Spleen (tissue), 11 donors: ENCODE measurements around the gene COL27A1. TPM values are rescaled to one million over a fixed set of nuclear protein-coding genes. Genes with fewer than 3 reads are reported as not detected.
A peak's percentile ranks its signal among the peaks of the same experiment; 100 is the strongest.

ENCODE experiments used
- DNase-seq: peaks from one replicate; pipeline ENCODE4 v3.0.0-alpha.2; 2020
- H3K27ac ChIP-seq, 8 donors: fragments of 200-600 bp; sonication (generic) in 7 of 8; 1 replicate in 4 of 8; 2 replicates in 4 of 8; pipeline versions ENCODE4 v1.5.0 to v1.8.0; 2016 to 2021; ENCODE audit warnings: inconsistent platforms in 4 of 8, mild to moderate bottlenecking in 4 of 8, moderate library complexity in 1 of 8
- H3K27me3 ChIP-seq, 7 donors: fragments of 200-600 bp; sonication (generic) in 6 of 7; replicated peaks in 1 of 7; 1 replicate in 4 of 7; 2 replicates in 3 of 7; pipeline versions ENCODE4 v1.5.0 to v1.8.0; 2016 to 2021; ENCODE audit warnings: inconsistent platforms in 3 of 7, mild to moderate bottlenecking in 1 of 7
- H3K36me3 ChIP-seq, 6 donors: fragments of 200-600 bp; sonication (generic) in 5 of 6; 1 replicate in 4 of 6; 2 replicates in 2 of 6; pipeline versions ENCODE4 v1.5.0 to v1.8.0; 2016 to 2021; ENCODE audit warnings: inconsistent platforms in 2 of 6
- H3K4me1 ChIP-seq, 6 donors: fragments of 200-600 bp; sonication (generic) in 5 of 6; 1 replicate in 3 of 6; 2 replicates in 3 of 6; pipeline versions ENCODE4 v1.5.0 to v1.8.0; 2016 to 2021; ENCODE audit warnings: inconsistent platforms in 3 of 6
- H3K4me3 ChIP-seq, 8 donors: fragments of 200-600 bp; sonication (generic) in 7 of 8; 1 replicate in 4 of 8; 2 replicates in 4 of 8; pipeline versions ENCODE4 v1.5.0 to v1.8.0; 2016 to 2021; ENCODE audit warnings: inconsistent platforms in 4 of 8, mild to moderate bottlenecking in 4 of 8, moderate library complexity in 2 of 8
- H3K9me3 ChIP-seq, 8 donors: fragments of 200-600 bp; sonication (generic) in 7 of 8; 1 replicate in 4 of 8; 2 replicates in 4 of 8; pipeline versions ENCODE4 v1.5.0 to v1.8.0; 2016 to 2021; ENCODE audit warnings: inconsistent platforms in 4 of 8
- CTCF ChIP-seq, 11 experiments: fragments of 200-600 bp in 7 of 11; fragments of 450-650 bp in 4 of 11; sonication (generic) in 4 of 11; IDR thresholded peaks in 8 of 11; conservative IDR thresholded peaks in 3 of 11; 1 replicate in 7 of 11; 2 replicates in 4 of 11; pipeline versions ENCODE4 v1.4.0 to v1.8.0; 2016 to 2021; ENCODE audit warnings: antibody characterized with exemption in 11 of 11, inconsistent platforms in 4 of 11, mild to moderate bottlenecking in 1 of 11
- POLR2A ChIP-seq, 3 donors: fragments of 450-650 bp; IDR thresholded peaks; one replicate each; pipeline ENCODE4 v1.5.1; 2017; ENCODE audit warnings: antibody characterized with exemption in 3 of 3, mild to moderate bottlenecking in 1 of 3
- POLR2AphosphoS5 ChIP-seq, 3 donors: sonication (generic); formaldehyde crosslinking; IDR thresholded peaks; one replicate each; pipeline ENCODE4 v1.5.1; 2017; ENCODE audit warnings: antibody characterized with exemption in 3 of 3
- WGBS, 5 donors: extraction: QIAGEN DNeasy Blood & Tissue Kit in 3 of 5; methylation state at CpG; one replicate each; pipeline versions ENCODE4 v1.1.5 to v1.1.7; 2013 to 2018; 5-methylcytosine and 5-hydroxymethylcytosine counted together
- intact Hi-C: fragments of 100-400 bp; cut with DNase I; formaldehyde crosslinking; loops from one replicate; pipeline ENCODE4 v1.15.0; 2023; ENCODE audit warnings: low total_unique reads
- polyA plus RNA-seq, 3 donors: library from polyadenylated mRNA; stranded (reverse); fragments of 200-250 nt; gene quantifications; one replicate each; pipeline ENCODE4 v1.2.1, GENCODE V29; 2013
- total RNA-seq, 7 donors: library from RNA; depleted of rRNA in 3 of 7; stranded (reverse); fragments of >200 nt in 3 of 7; fragmentation: NEBNext Ultra II Directional in 4 of 7; extraction: Animal tissue kit (Norgen Biotek cat#: 25700) in 4 of 7; gene quantifications; one replicate each; pipeline versions ENCODE4 v1.1.0 to v1.2.1, GENCODE V29; 2016 to 2021
- donor health status: healthy with polysubstance abuse.
- donor health status: DM: no; HTN: no; CAD: no; lungs with moderate emphysema.
- donor health status: DM: no; HTN: no; CAD: no.
- donor health status: Bipolar disorder and iron deficiency.
- donor health status: healthy.
- donor health status: DM: no; HTN: no; CAD: no.
- donor health status: DM: yes; HTN: yes; CAD: no.

The COL27A1 gene
- total and polyA plus RNA-seq, 10 donors, result 2.1 to 23.4 (median 6.1) TPM

GRCh38 chr9:114266969-114267368 lies 111.6 kb downstream of the COL27A1 start:
- no peaks in the 10 kb centered on the region for H3K36me3 ChIP-seq
- WGBS, 5 donors, result 51 to 86% (median 82%) methylated on average over 6 of the region's 6 CpGs

GRCh38 chr9:114269023-114269422 lies 113.7 kb downstream of the COL27A1 start:
- Histone ChIP-seq H3K9me3 (no peaks in the 10 kb centered on the region), H3K36me3 (no peaks in the 10 kb centered on the region), H3K27ac (no peak overlapping the region), H3K4me1 (no peaks in the 10 kb centered on the region), H3K4me3 (no peak overlapping the region), H3K27me3 (peaks cover 0 to 12% (median 0%) of the 10 kb centered on the region in 7 donors)
- TF ChIP-seq CTCF (IDR thresholded peaks at IDR 0.05 in 8 of 11, conservative IDR thresholded peaks at IDR 0.05 in 3 of 11), result no peak
- TF ChIP-seq POLR2AphosphoS5 (IDR thresholded peaks at IDR 0.05), result no peak
- no peak for TF ChIP-seq POLR2A (IDR thresholded peaks at IDR 0.05)
- intact Hi-C loops, result no loop called here
- no peak for DNase-seq
- 63 to 85% (median 69%) methylated on average over 6 to 9 of the region's 9 CpGs for WGBS, 5 donors

More at GRCh38 chr9:114266969-114267368, 111.6 kb downstream of the COL27A1 start:
- H3K4me1 ChIP-seq, result no peaks in the 10 kb centered on the region
- no peak overlapping the region for H3K27ac ChIP-seq
- DNase-seq, result no peak
- H3K27me3 ChIP-seq, result peaks cover 0 to 18% (median 0%) of the 10 kb centered on the region in 7 donors
- intact Hi-C loops, result no loop called here
- no peak overlapping the region for H3K4me3 ChIP-seq
- TF ChIP-seq POLR2AphosphoS5 (IDR thresholded peaks at IDR 0.05) (no peak), CTCF (IDR thresholded peaks at IDR 0.05 in 8 of 11, conservative IDR thresholded peaks at IDR 0.05 in 3 of 11) (no peak), POLR2A (IDR thresholded peaks at IDR 0.05) (no peak)
- no peaks in the 10 kb centered on the region for H3K9me3 ChIP-seq

- peak; percentile 47 for DNase-seq
- H3K27me3 ChIP-seq, result peaks cover 0 to 8% (median 0%) of the 10 kb centered on the region in 7 donors
- no peak overlapping the region for H3K27ac ChIP-seq
- H3K9me3 ChIP-seq, result no peaks in the 10 kb centered on the region
- 69 to 87% (median 76%) methylated on average over 7 to 8 of the region's 8 CpGs for WGBS, 5 donors
- H3K4me3 ChIP-seq, result no peak overlapping the region
- H3K36me3 ChIP-seq, result no peaks in the 10 kb centered on the region
- no peak for TF ChIP-seq POLR2A (IDR thresholded peaks at IDR 0.05)
- TF ChIP-seq CTCF (IDR thresholded peaks at IDR 0.05 in 8 of 11, conservative IDR thresholded peaks at IDR 0.05 in 3 of 11), result no peak
- no peak for TF ChIP-seq POLR2AphosphoS5 (IDR thresholded peaks at IDR 0.05)
- no peaks in the 10 kb centered on the region for H3K4me1 ChIP-seq
- intact Hi-C loops, result no loop called here
These were observed 115.0 kb downstream of the COL27A1 start for GRCh38 chr9:114270120-114270975.
